GM19240 (cell line): ENCODE data around the gene GLI3.

ENCODE experiments used
- DNase-seq: peaks from one replicate; pipeline ENCODE4 v3.0.0; 2011; ENCODE audit warnings: low spot score; ENCODE audit not compliant: insufficient read length

GLI3 gene

DNA sequence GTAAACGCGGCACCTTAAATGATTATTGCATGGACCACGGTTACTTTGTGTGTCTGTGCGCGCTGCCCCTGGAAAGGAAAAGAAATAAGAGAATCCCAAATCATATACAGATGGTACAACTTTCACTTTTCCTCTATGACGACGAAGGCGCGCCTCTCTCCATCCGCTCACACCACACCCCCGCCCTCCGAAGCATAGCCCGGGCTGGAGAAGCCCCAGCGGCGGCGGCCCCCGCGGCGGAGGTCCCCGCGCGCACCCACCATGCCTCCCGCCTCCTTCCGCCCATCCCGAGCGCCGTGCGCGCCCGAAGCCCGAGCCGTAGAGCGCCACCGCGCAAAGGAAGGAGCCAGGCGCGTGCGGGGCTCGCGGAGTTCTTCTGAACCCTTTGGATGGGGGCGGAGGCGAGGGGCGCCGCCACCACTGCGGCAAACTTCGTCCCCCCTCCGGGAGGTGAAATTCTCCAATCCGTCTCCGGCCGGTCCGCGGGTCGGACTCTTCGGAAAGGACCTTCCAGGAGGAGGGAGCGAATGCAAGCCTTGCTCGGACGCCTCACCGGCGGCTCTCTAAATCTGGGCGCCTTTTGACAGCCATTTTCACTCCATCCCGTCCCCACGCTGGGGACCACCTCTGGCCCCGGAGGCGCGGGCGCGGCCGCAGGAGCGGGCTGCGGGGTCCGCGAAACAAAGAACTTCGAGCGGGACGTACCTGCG, 588 bp downstream of the GLI3 start:
- no peak for DNase-seq

DNA sequence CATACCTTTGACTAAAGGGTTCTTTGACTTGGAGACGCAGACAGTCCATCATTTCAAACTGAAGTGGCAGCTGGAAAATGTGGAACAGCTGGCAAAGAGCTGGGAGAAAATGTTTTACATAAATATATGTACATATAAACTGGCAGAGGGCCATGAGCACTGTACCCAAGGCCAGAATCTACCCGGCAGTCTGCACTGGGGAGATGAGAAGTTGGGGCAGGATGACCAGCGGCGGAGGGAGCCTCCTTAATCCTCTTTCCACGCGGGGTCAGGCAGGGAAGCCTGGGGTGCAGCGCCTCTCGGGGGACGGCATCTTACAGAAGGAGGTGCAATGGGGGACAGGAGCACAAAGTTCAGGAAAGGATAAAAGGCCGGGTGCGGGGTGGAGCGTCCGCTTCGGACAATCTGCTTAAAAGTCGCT, 1.3 kb downstream of the GLI3 start:
- no peak for DNase-seq

DNA sequence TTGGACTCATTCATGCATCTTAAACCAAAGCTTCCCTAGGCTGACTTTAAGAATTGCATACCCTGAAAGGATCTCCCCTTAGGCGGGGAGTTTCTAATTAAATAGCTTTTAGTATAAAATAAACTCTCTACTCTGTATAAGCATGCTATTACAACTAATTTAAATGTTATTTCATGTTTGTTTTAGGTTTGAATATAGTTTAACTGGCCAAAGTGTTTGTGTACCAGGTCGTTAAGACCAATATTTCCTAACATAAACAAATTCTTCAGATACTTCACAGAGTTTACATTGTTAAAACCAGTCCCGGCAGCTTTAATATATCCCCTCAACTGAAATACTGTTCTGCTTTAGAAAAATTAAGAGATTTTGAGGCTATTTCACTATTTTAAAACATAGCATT, 2.3 kb downstream of the GLI3 start:
- no peak for DNase-seq

DNA sequence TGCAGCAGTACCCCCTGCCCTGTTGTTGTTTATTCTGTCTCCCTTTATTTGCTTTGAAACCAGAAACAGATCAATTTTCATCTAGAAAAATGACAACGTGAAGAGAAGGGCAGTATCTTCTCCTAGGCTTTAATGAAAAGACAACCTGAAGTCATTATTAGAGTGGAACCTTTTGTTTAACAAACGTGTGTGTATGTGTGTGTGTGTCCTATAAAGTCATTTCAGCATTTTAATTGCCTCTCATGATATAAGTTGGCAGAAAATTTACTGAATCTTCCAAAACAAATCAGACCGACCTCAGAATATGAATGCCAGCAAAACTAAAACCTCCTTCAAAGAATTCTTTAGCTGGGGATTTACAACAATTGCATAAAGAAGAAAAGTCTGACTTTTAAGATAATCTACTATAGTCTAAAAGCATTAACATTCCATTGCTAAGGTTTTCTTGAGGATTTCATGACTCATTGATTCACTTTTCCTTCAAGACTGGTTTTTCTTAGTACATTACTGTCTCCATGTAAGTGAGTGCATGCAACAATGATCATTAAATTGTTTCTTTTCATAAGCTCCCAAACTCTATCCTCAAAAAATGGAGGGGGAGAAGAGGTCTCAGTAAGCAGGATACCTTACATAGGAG, 3.2 kb downstream of the GLI3 start:
- DNase-seq: no peak

DNA sequence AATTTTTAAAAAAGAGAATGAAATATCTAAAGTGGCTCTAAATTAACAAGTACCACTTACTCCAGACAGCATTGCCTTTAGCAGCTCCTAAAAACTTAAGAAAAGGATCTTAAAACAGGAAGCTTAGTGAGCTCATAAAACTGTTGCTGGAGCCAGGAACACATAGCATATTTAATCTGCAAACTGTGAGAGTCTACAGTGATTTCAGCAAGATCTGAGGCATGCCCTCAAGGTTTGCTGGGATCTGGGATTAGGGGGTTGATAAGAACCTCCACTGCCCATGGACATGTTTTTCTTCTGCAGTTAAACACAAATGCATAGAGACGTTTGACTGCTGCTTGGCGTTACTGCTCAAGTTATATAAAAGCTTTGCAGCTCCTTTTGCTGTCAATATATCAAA, 3.8 kb downstream of the GLI3 start:
- DNase-seq: no peak

DNA sequence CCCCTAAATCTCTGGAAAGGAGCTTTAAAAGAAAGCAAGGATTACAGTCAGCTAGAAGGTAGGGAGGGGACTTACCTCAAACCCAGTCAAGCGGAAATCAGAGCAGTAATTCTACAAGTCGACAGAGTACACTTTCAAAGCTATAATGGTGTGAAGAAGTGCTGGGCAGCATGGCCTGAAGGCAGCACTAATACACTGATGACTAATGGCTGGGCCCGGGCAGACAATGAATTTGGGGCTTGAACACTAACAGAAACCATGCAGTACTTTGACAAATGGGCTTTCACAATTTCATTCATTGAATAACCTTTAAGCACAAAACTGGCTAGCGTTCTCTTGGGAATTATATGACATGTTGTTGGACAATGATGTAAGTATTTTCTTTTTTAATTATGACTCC, 4.7 kb downstream of the GLI3 start:
- no peak for DNase-seq

DNA sequence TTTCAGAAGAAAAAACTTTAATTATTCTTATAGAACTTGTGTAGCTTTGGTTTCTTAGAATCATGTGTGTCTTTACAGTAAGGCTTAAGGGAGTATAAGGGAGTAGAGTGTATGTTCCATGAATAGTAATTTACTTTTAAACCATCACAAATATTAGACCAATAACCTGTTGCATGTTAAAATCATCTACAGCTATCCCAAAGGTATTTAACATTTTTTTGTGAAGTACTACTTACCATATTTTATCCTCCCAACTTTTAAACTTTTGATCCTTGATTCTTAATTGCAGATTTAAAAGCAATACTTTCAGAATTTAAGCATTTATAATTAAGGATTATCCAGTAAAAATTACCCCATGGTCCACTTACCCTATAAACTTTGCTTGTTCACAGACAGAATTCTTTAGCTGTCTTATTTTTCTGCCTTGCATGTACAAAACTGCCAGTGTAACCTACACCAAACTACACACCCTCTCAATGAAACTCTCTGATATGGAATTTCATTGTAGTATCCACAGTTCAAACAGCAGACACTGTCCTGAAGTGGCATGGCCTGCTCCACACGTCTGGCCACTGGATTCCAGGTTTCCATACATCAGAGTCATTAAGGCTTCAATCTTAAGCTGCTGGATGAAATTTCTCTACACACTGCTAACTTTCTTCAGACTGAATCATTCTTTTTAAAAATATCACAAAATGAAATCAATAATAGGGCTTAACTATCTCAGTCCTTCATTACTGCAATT, 5.8 kb downstream of the GLI3 start:
- DNase-seq: no peak

DNA sequence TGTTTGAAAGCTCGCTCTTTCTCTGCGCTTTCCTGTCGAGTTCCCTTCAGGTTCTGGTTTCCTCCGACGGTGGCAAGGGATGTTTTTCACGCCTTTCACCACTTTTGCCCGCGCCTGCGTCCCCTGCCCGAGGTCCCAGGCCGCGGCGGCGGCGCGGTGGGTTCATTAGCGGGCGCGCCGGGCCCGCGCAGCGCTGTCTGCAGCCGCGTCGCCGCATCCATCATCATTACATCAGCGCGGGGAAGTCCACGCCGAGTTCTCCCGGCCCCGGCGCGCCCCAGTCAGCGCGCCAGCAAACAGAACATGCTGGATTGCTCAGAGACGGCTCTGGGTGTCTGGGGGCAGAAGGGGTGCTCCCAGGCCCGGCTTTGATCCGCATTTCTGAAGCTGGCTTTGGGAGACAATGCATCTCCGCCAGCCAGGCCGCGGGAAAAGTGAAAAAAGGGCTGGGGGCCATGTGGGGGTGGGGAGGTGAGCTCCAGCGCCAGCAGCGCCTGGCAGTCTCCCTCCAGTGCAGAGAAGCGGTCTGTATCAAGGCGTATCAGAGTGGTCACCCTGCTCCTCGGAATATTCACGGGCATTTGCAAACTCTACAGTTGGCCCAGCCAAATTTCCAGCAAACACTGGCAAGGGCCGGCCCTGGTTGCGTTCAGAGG, 8.9 kb downstream of the GLI3 start:
- no peak for DNase-seq

DNA sequence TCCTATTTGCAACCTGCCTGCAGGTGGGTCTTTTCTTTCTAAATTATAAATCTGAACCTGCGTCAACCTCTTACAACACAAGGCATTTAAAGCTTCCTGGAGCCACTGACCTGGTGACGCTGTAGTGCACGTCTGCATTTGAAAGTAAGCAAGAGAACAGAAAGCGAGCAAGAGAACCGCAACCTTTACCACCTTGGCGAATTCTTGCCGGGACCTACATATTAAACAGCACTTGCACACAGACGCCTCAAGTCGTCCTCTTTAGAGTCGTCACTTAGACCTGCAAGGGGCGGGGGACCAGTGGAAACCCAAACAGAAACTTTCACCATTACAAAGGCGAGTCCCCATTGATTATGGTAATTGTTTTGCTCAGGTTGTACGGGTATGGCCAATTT, 9.5 kb downstream of the GLI3 start:
- no peak for DNase-seq

DNA sequence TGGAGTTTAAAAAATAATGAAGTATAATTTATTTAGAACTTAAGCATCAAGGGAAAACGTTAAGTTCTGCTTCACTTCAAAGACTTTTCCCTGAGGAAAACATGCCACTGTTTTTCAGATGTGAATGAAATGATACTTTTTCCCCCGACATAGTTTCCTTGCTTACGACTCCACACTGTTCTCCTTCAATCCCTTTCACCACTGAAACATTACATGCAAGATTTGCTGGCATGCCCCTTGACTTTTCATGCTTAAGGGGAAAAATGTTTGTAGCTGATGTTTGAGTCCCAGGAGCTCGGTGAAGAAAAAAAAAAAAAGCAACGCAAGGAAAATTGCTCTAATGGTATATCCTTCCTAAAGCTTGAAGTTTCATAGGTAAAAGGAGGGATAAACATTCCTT, 10.0 kb downstream of the GLI3 start:
- DNase-seq: no peak

DNA sequence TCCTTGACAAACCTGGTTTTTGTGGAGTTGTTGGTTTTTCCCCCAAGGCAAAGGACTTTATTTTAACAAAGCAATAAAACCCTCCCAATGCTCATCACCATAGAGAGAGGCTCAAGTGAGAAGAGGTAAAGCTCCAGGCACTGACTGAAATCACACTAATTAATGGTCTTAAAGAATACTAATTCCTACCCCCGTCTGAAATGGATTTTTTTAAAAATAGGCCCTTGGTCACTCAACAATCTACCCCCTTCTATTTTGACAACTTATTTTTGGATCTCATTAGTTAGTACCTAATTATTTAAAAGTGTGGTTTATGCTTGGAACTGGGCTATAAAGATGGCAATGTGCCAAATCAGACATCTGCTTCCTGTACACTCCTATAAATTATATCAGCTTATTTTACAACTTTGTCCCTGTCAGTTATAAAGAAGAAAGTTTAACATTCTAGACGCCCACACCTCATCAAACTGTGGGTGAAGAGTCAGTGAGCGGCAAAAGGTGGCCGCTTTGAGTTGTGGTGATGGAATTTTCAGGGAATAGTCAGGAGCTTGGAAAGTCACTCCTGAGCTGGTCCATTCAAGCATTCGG, 10.6 kb downstream of the GLI3 start:
- no peak for DNase-seq

DNA sequence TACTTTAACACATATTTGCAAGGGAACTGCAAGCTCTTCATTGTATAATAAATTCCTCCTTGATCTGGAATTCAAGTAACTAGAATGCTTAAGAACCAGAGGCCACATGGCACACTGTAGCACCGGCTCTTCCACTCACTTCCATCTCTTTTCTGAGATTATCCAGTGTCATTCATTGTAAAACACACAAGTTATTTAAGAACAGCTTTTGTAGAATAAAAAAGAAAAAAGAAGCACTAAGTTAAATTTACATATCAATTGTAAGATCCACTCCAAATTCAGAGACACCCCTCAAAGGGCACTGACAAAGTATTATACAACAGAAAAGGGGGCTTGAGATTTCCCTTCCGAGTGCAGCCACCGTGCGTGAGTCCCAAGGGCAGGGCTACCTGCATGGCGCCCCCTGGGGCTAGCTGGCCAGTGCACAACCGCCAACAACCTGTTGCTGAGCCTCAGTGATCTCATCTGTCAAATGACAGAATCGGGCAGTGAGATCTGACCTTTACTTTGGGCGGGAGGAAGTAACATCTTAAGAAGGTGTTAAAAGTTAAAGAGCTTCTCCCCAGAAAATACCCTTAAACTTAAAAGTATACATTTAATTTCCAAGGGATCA, 12.5 kb downstream of the GLI3 start:
- no peak for DNase-seq

DNA sequence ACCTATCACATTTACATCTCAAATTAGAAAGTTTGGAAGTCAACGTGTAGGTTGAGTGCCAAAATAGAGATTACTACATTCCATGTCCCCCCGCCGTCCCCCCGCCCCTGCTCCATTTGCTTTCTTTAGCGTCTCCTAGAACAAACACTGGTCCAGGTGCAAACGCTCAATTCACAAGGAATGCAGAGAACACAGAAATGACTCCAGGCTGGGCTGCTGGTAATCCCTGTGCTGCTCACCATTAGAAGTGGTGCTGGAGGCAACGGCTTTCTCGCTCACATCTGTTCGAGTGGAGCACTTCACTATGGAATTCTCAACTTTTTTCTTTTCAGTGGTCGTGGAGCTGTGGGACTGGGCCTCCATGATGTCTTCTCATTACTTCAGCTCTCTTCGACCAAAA, 14.1 kb downstream of the GLI3 start:
- no peak for DNase-seq

DNA sequence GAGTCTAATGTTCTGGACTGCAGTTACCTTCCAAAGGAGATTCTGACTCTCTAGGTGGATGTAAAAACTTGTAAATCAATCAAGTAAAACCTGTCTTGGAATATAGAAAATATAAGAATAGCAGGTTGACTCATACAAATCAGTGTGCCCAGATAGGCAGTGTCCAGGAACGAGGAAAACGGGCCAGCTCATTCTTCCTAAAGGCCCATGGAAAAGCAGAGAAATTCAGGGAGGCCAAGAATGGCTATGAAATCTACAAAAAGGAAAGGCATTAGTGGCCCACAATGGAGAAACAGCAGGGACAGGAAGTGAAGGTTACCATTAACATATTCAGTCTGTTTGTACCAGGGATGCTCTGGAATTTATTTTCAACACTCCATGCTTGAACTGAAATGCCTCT, 14.9 kb downstream of the GLI3 start:
- DNase-seq: no peak

DNA sequence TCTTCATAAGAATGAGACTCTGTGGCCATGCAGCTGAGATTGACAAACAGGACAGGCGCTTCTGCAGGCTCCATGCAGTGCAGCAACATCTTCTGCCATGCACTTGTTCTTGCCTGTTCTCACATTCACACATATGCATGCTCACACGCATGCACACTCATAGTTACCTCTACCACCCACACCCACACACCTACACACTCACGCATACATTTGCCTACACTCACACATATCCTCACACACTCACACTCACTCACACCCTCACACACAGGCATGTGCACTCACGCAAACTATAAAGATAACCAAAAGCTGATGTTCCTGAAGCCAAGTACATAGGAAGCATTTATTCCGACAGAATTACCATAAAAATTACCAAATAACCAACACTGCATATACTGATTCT, 15.7 kb downstream of the GLI3 start:
- DNase-seq: no peak

DNA sequence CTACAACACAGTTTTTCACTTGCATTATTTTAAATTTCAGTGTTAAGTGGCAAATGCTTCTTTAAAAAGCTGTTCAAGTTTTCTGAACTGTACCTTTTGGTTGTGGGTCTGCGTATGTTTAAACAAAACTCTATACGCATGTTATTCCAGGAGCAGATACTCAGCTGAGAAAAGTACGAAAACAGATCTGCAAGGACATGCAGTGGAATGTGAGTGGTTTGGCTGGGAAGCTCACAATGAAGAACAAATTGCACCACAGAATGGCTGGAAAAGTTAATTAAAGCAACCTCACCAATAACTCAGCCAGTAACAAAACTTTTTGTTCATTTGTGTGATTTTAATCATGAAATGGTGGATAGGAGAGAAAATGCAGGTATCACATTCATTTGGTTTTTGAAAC, 17.6 kb downstream of the GLI3 start:
- no peak for DNase-seq

DNA sequence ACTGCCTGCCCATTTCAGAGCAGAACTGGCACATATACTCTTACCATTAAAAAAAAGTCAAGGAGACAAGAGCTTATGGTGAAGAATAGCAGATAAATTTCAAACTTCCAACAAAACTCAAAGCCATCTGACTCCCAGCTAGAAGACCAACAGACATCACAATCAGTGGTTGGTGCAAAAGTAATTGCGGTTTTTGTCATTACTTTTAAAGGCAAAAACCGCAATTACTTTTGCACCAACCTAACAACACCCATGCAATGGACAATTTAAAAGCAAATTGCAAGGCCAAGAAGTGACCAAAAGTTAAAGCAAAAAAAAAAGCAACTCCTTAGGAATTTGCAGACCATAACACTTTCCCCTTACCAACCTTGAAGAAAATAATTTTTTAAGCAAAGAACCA, 18.8 kb downstream of the GLI3 start:
- no peak for DNase-seq

DNA sequence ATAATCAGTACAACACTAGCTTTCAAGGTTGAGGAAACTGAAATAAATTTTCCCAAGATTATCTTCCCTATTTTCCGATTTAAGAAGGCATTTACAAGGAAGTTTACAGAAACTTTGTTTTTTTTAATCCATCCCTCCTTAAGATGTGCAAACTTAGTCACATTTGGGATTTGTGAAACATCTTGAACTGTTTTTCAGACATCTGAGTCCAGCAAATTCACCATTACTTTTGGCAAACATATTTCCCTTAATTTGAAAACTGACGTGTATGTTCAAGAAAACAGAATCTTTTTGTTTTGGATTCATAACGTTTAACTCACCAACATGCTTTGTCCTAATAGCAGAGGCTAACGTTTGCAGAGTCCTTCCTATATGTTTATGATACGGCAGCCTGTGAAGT, 19.5 kb downstream of the GLI3 start:
- no peak for DNase-seq

DNA sequence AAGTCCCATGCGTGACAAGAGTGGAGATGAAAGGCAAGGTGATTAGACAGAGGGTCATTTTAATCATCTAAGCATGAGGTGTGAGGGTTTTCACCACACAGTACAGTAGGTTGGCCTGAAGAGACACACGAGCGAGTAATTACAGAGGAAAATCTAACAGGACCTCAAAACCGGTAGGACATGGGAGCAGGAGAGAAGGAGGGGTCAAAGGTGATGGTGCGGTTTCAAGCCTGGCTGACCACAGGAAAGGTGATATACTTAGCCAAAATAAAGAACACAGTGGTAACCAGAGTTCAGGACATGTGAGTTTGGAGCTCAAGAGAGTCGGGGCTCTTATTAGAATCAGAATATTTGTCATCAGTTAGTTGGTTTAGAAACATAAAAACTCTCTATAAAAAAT, 20.0 kb downstream of the GLI3 start:
- DNase-seq: no peak

DNA sequence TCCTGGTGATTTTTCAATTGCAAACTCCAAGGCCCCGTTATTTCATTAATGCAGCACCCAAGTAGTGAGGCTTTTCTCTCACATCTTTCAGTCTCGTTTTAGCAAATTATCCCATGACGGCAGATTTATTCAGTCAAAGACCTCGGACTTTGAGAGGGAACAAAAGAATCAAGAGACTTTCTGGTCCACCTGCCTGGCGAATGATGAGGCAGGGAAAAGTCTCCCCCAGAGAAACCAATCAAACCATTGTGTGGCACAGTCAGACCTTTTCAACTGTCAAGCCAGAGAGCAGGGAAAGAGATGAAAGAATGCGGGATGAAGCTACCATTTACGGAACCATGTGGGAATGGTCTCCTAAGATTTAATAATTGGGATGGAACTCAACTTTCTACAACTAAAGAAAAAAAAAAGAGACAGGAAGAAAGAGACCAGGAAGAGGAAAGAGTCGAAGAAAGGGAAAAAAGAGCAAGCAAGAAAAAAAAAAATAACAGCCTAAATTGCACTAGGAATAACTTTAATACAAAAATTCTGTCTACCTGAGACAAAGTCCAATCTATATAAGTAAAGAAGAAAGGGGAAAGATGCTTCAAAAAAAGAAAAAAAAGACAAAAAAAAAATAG, 22.8 kb downstream of the GLI3 start:
- no peak for DNase-seq

DNA sequence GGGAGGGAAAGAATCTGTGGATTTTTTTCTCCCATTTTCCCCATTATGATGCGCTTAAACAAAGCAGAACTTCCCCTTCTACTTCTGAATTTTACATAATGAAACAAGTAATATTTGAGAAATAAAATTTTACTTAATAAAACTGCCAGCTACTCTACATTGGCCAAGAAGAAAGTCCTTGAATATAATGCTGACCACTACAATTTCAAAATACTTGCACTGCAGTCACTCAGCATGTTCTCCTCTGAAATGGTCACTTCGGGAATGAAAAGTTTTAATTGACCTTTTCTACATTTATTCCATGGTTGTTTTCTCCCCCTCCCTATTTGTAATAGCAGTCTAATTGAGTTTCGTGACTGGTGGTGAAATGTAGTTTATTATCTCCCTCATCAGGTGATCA, 23.9 kb downstream of the GLI3 start:
- no peak for DNase-seq
